ENCODE results near the gene LMNA. TPM values are rescaled to one million over a fixed set of nuclear protein-coding genes. Genes with fewer than 3 reads are reported as not detected.

Gene LMNA
- total RNA-seq, 1 donor = 110 TPM

- H3K4me3 ChIP-seq (ENCODE audit: low read length) = no peak overlapping the region
- H3K4me1 ChIP-seq (ENCODE audit: insufficient read depth, low read length) = peaks cover 24% of the 10 kb centered on the region
- peaks cover 9% of the 10 kb centered on the region for H3K27me3 ChIP-seq (ENCODE audit: insufficient read depth, low read length)
- no peaks in the 10 kb centered on the region for H3K9me3 ChIP-seq (ENCODE audit: low read depth, low read length)
These were observed 18.5 kb upstream of the LMNA start for GRCh38 chr1:156095906-156096508.

GRCh38 chr1:156096640-156097391 lies 17.7 kb upstream of the LMNA start:
- peaks cover 23% of the 10 kb centered on the region for H3K4me1 ChIP-seq (ENCODE audit: insufficient read depth, low read length)
- no peak overlapping the region for H3K4me3 ChIP-seq (ENCODE audit: low read length)
- H3K9me3 ChIP-seq (ENCODE audit: low read depth, low read length) = no peaks in the 10 kb centered on the region
- peaks cover 9% of the 10 kb centered on the region for H3K27me3 ChIP-seq (ENCODE audit: insufficient read depth, low read length)

GRCh38 chr1:156097499-156098178 lies 16.9 kb upstream of the LMNA start:
- no peak overlapping the region for H3K4me3 ChIP-seq (ENCODE audit: low read length)
- H3K27me3 ChIP-seq (ENCODE audit: insufficient read depth, low read length) = peaks cover 9% of the 10 kb centered on the region
- H3K4me1 ChIP-seq (ENCODE audit: insufficient read depth, low read length) = peaks cover 23% of the 10 kb centered on the region
- H3K9me3 ChIP-seq (ENCODE audit: low read depth, low read length) = no peaks in the 10 kb centered on the region

- H3K27me3 ChIP-seq (ENCODE audit: insufficient read depth, low read length) = peaks cover 6% of the 10 kb centered on the region
- peaks cover 35% of the 10 kb centered on the region for H3K4me1 ChIP-seq (ENCODE audit: insufficient read depth, low read length)
- H3K4me3 ChIP-seq (ENCODE audit: low read length) = no peak overlapping the region
- H3K9me3 ChIP-seq (ENCODE audit: low read depth, low read length) = no peaks in the 10 kb centered on the region
These were observed 15.7 kb upstream of the LMNA start for GRCh38 chr1:156098784-156099183.

- Histone ChIP-seq H3K27me3 (ENCODE audit: insufficient read depth, low read length) (peaks cover 5% of the 10 kb centered on the region), H3K9me3 (ENCODE audit: low read depth, low read length) (no peaks in the 10 kb centered on the region), H3K4me1 (ENCODE audit: insufficient read depth, low read length) (peaks cover 40% of the 10 kb centered on the region)
These were observed 15.2 kb upstream of the LMNA start for GRCh38 chr1:156099282-156099681.

GRCh38 chr1:156100205-156100995 lies 14.1 kb upstream of the LMNA start:
- no peaks in the 10 kb centered on the region for H3K9me3 ChIP-seq (ENCODE audit: low read depth, low read length)

More at GRCh38 chr1:156099282-156099681, 15.2 kb upstream of the LMNA start:
- H3K4me3 ChIP-seq (ENCODE audit: low read length) = no peak overlapping the region

GRCh38 chr1:156101880-156102279 lies 12.6 kb upstream of the LMNA start:
- Histone ChIP-seq H3K4me1 (ENCODE audit: insufficient read depth, low read length) (peaks cover 49% of the 10 kb centered on the region), H3K4me3 (ENCODE audit: low read length) (no peak overlapping the region), H3K27me3 (ENCODE audit: insufficient read depth, low read length) (peaks cover 5% of the 10 kb centered on the region), H3K9me3 (ENCODE audit: low read depth, low read length) (no peaks in the 10 kb centered on the region)

More at GRCh38 chr1:156100205-156100995, 14.1 kb upstream of the LMNA start:
- H3K4me1 ChIP-seq (ENCODE audit: insufficient read depth, low read length) = peaks cover 51% of the 10 kb centered on the region
- H3K4me3 ChIP-seq (ENCODE audit: low read length) = no peak overlapping the region
- peaks cover 5% of the 10 kb centered on the region for H3K27me3 ChIP-seq (ENCODE audit: insufficient read depth, low read length)

GRCh38 chr1:156102633-156103511 lies 11.6 kb upstream of the LMNA start:
- Histone ChIP-seq H3K4me3 (ENCODE audit: low read length) (no peak overlapping the region), H3K27me3 (ENCODE audit: insufficient read depth, low read length) (peaks cover 11% of the 10 kb centered on the region), H3K9me3 (ENCODE audit: low read depth, low read length) (no peaks in the 10 kb centered on the region), H3K4me1 (ENCODE audit: insufficient read depth, low read length) (peaks cover 42% of the 10 kb centered on the region)

GRCh38 chr1:156103521-156103947 lies 11.0 kb upstream of the LMNA start:
- H3K4me3 ChIP-seq (ENCODE audit: low read length) = no peak overlapping the region
- H3K4me1 ChIP-seq (ENCODE audit: insufficient read depth, low read length) = peaks cover 42% of the 10 kb centered on the region
- no peaks in the 10 kb centered on the region for H3K9me3 ChIP-seq (ENCODE audit: low read depth, low read length)
- peaks cover 17% of the 10 kb centered on the region for H3K27me3 ChIP-seq (ENCODE audit: insufficient read depth, low read length)

- Histone ChIP-seq H3K27me3 (ENCODE audit: insufficient read depth, low read length) (peaks cover 20% of the 10 kb centered on the region), H3K4me3 (ENCODE audit: low read length) (no peak overlapping the region), H3K4me1 (ENCODE audit: insufficient read depth, low read length) (peaks cover 42% of the 10 kb centered on the region), H3K9me3 (ENCODE audit: low read depth, low read length) (no peaks in the 10 kb centered on the region)
These were observed 10.3 kb upstream of the LMNA start for GRCh38 chr1:156104065-156104810.

- Histone ChIP-seq H3K27me3 (ENCODE audit: insufficient read depth, low read length) (peaks cover 20% of the 10 kb centered on the region), H3K9me3 (ENCODE audit: low read depth, low read length) (no peaks in the 10 kb centered on the region), H3K4me1 (ENCODE audit: insufficient read depth, low read length) (peaks cover 42% of the 10 kb centered on the region), H3K4me3 (ENCODE audit: low read length) (no peak overlapping the region)
These were observed 9.4 kb upstream of the LMNA start for GRCh38 chr1:156104861-156105832.

- Histone ChIP-seq H3K9me3 (ENCODE audit: low read depth, low read length) (no peaks in the 10 kb centered on the region), H3K27me3 (ENCODE audit: insufficient read depth, low read length) (peaks cover 22% of the 10 kb centered on the region), H3K4me3 (ENCODE audit: low read length) (no peak overlapping the region), H3K4me1 (ENCODE audit: insufficient read depth, low read length) (peaks cover 42% of the 10 kb centered on the region)
These were observed 7.7 kb upstream of the LMNA start for GRCh38 chr1:156106624-156107488.
